ENCODE measurements around the gene NAV3.

GRCh38 chr12:78179346-78179745 lies 348.7 kb downstream of the NAV3 start:
- TF ChIP-seq CTCF (IDR thresholded peaks at IDR 0.05; ENCODE audit: low read depth, low read length) (no peak), EZH2phosphoT487 (IDR thresholded peaks at IDR 0.05; ENCODE audit: low read depth) (no peak)

Data from OCI-LY3 (cell line).